ENCODE measurements around the gene KIF3A. TPM values are rescaled to one million over a fixed set of nuclear protein-coding genes. Genes with fewer than 3 reads are reported as not detected.

Gene KIF3A
- total and polyA plus RNA-seq, 9 donors, result 4.2 to 13.0 (median 9.2) TPM

DNA sequence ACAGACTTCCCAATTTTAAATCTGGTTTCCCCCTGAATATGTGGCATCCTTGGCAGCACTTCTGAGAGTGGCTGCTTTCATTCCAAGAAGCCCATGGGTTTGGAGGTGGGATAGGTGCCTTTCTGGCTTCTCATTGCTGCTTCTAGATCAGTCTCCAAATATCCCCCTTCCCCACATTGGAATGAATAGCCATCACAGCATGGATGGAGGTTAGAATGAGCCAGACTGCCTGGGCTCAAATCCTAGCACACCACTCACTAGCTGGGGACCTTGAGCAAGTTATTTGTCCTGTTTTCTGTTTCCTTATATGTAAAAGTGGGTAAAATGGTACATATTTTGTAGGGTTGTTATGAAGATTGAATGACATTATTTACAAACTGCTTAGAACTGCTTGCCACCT is 93.2 kb downstream of the KIF3A start:
- no peaks in the 10 kb centered on the region for H3K9me3 ChIP-seq
- TF ChIP-seq POLR2A (IDR thresholded peaks at IDR 0.05) (no peak), EP300 (IDR thresholded peaks at IDR 0.05) (no peak), CTCF (IDR thresholded peaks at IDR 0.05) (no peak)
- no peak overlapping the region for H3K27ac ChIP-seq
- H3K4me3 ChIP-seq, result no peak overlapping the region
- no peaks in the 10 kb centered on the region for H3K27me3 ChIP-seq
- no peaks in the 10 kb centered on the region for H3K36me3 ChIP-seq
- DNase-seq, result no peak
- H3K4me1 ChIP-seq (ENCODE audit: insufficient read depth), result no peaks in the 10 kb centered on the region
- intact Hi-C loops (cut with DNase I), result no loop called here

Other genes starting within 250 kb of the KIF3A start
- 100 to 1,000 TPM in 1 of 7 donors, 10 to 100 TPM in 6; 17.3 to 126 (median 31.1) TPM for gene IRF1, start 246.8 kb downstream of the KIF3A start, total RNA-seq
- 10 to 100 TPM; 23.1 to 26.7 TPM for gene IRF1, start 246.8 kb downstream of the KIF3A start, polyA plus RNA-seq
- not detected for gene IL5, start 194.0 kb downstream of the KIF3A start, total RNA-seq
- gene IL5, start 194.0 kb downstream of the KIF3A start, polyA plus RNA-seq, result not detected
- gene RAD50, start 180.6 kb downstream of the KIF3A start, total RNA-seq, result 10 to 100 TPM; 23.7 to 41.5 (median 36.4) TPM
- 10 to 100 TPM in 1 of 2 donors, 1 to 10 TPM in 1; 9.4 to 21.1 TPM for gene RAD50, start 180.6 kb downstream of the KIF3A start, polyA plus RNA-seq
- gene IL13, start 79.4 kb downstream of the KIF3A start, total RNA-seq, result not detected
- gene IL13, start 79.4 kb downstream of the KIF3A start, polyA plus RNA-seq, result not detected
- not detected for gene IL4, start 63.6 kb downstream of the KIF3A start, total RNA-seq
- gene IL4, start 63.6 kb downstream of the KIF3A start, polyA plus RNA-seq, result not detected
- gene CCNI2, start 9.9 kb upstream of the KIF3A start, total RNA-seq, result 1 to 10 TPM in 1 of 7 donors, under 1 TPM in 1, not detected in 5; 0.10 to 1.4 TPM
- gene CCNI2, start 9.9 kb upstream of the KIF3A start, polyA plus RNA-seq, result under 1 TPM; 0.32 to 0.67 TPM
- 10 to 100 TPM; 18.7 to 54.5 (median 40.3) TPM for gene SEPTIN8, start 39.7 kb upstream of the KIF3A start, total RNA-seq
- 10 to 100 TPM; 23.5 to 36.8 TPM for gene SEPTIN8, start 39.7 kb upstream of the KIF3A start, polyA plus RNA-seq
- gene SOWAHA, start 75.8 kb upstream of the KIF3A start, total RNA-seq, result 1 to 10 TPM in 1 of 7 donors, under 1 TPM in 5, not detected in 1; 0.23 to 2.2 (median 0.64) TPM
- under 1 TPM; 0.05 to 0.07 TPM for gene SOWAHA, start 75.8 kb upstream of the KIF3A start, polyA plus RNA-seq
- gene SHROOM1, start 93.1 kb upstream of the KIF3A start, total RNA-seq, result 10 to 100 TPM in 3 of 7 donors, 1 to 10 TPM in 4; 3.8 to 22.4 (median 8.9) TPM
- gene SHROOM1, start 93.1 kb upstream of the KIF3A start, polyA plus RNA-seq, result 1 to 10 TPM; 4.1 to 5.9 TPM
- under 1 TPM in 5 of 7 donors, not detected in 2; 0.20 to 0.31 (median 0.27) TPM for gene GDF9, start 128.9 kb upstream of the KIF3A start, total RNA-seq
- under 1 TPM; 0.60 to 0.93 TPM for gene GDF9, start 128.9 kb upstream of the KIF3A start, polyA plus RNA-seq
- gene UQCRQ, start 129.1 kb upstream of the KIF3A start, total RNA-seq, result 100 to 1,000 TPM in 6 of 7 donors, 10 to 100 TPM in 1; 91.4 to 231 (median 222) TPM
- 100 to 1,000 TPM; 136 to 220 TPM for gene UQCRQ, start 129.1 kb upstream of the KIF3A start, polyA plus RNA-seq
- 1 to 10 TPM; 1.0 to 2.2 (median 1.3) TPM for gene LEAP2, start 136.1 kb upstream of the KIF3A start, total RNA-seq
- gene LEAP2, start 136.1 kb upstream of the KIF3A start, polyA plus RNA-seq, result 1 to 10 TPM in 1 of 2 donors, under 1 TPM in 1; 0.64 to 1.3 TPM
- 100 to 1,000 TPM in 1 of 7 donors, 10 to 100 TPM in 6; 56.6 to 114 (median 83.3) TPM for gene AFF4, start 226.1 kb upstream of the KIF3A start, total RNA-seq
- 10 to 100 TPM; 19.5 to 56.9 TPM for gene AFF4, start 226.1 kb upstream of the KIF3A start, polyA plus RNA-seq

Data from ovary (tissue), 9 donors.